Fibroblast of peridontal ligament (primary cell): ENCODE results near the gene SLC6A13.
"Not testable (repeated sequence)": the region's sequence is repeated elsewhere in the genome, so short reads cannot be mapped to it uniquely, and the experiment has no call there.

ENCODE experiments used
- DNase-seq: peaks from one replicate; pipeline ENCODE4 v3.0.0-alpha.2; 2010; ENCODE audit errors: extremely low read depth

SLC6A13 gene

GRCh38 chr12:233615-233968 is 29.0 kb downstream of the SLC6A13 start:
- DNase-seq = no peak

GRCh38 chr12:232731-233614 is 29.7 kb downstream of the SLC6A13 start:
- DNase-seq = no peak

- DNase-seq = no peak
These were observed 31.5 kb downstream of the SLC6A13 start for GRCh38 chr12:230925-231671.

DNA sequence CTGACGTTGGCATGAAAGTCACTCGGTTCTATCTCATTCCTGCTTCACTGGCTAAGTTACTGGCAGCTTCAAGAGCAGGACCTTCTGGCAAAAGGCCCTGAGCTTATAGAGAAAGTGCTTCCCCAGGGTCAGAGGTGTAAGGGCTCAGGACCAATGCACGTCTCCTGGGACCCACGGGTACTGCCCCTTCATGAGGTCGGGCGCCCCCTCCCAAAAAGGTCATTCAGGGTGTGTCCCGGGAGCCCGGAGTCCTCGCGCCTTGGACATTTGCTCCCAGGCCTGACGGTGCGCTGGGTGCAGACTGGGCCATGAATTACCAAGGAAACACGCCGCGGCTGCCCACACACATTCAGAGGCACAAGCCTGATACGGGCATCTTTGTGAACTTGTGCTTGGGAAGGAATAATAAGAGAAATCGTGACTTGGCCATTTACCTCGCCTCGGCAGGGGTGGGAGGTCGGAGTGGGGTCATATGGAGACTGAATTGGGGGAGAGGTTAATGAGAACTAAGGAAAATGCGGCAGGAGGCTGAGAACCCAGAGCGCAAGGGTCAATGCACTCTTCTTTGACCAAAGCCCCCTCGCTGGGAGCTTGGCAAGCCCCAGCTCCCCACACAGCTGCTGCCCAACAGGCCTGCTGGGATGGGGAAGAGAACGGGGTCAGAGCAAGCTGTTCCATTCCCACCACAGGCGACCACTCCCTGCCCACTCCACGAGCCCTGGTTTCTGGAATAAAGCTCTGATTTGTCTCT is 33.0 kb downstream of the SLC6A13 start:
- DNase-seq = no peak

GRCh38 chr12:228846-229200 is 33.8 kb downstream of the SLC6A13 start:
- DNase-seq = no peak

GRCh38 chr12:227923-228845 is 34.5 kb downstream of the SLC6A13 start:
- no peak for DNase-seq

- no peak for DNase-seq
These were observed 35.2 kb downstream of the SLC6A13 start for GRCh38 chr12:227286-227915.

DNA sequence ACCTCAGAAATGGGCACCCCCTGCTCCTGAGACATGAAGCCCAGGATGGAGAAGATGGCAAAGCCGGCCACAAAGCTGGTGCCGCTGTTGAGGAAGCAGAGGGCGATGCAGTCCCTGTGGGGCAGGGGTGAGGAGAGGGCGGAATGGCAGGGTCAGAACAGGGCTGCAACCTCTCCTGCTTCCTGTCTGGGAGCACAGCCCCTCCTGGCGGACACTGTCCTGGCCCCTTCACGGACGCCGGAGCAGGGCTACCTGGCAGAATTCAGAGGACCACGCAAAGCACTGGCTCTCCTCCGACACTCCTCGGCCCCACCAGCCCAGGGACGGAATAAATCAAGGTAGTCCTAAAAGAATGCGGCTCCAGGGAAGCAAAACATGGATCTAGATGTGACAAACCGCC is 36.2 kb downstream of the SLC6A13 start:
- DNase-seq = no peak

- DNase-seq = no peak
These were observed 37.6 kb downstream of the SLC6A13 start for GRCh38 chr12:225012-225411.

DNA sequence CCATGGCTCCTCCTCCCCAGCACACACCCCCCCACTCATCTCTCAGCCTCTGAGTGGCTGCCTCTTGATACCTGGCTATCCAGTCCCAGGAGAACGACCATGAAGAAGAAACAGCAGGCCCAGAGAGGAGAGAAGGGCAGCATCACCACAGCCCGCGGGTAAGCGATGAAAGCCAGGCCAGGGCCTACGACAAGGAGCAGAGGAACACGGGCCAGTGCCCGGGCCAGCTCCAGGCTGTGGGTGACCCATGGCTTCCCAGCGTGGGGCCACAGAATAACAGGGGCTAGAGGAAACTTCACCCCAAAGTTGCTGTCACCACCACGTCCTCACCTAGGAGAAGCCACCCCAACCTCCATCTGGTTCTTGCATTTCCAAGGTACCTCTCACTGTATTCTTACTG is 38.3 kb downstream of the SLC6A13 start:
- no peak for DNase-seq

GRCh38 chr12:223841-224240 is 38.8 kb downstream of the SLC6A13 start:
- DNase-seq = no peak

DNA sequence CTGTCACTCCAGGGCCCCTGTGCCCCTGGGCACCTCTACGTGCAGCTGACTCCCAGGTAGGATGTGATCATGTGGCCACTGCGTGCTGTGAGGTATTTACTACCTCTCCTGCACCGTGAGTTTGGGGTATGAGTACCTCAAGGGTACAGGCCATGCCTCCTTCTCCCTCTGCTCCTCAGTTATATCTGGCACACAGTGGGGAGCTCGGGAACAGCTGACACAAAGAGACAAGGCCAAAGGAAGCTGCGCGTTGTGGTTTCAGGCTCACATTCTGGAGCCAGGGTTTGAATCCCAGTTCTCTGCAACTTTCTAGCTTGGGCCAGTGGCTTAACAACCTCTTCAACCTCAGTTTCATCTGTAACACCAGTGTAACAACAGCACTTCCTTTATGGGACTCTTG is 40.9 kb downstream of the SLC6A13 start:
- no peak for DNase-seq

DNA sequence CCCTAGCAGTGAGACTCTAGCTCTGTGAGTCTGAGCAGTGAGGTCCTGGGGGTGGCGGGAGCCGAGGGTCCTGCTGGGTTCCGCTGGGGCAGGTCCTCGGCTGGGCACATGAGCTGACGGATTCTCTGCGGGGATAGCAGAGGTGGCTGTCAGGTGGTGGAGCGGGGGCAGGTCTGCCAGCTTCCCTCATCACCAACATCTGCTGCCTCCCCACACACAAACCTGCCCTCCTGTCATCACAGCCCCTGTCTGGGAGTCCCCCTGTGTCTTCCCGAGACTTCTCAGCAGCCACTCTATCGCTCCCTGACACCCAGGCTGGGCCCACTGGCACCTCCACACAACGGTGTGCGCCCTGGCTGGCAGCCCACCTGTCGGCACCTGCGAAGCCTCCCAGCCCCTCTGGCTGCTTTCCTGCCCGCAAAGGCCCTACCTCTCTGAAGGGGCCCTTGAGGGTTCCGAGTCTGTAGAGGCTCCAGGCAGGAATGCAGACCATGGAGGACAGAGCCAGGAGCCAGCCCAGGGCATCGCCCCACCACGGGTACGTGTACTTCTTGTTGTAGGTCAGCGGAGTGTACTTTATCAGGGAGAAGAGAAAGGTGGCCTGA is 41.6 kb downstream of the SLC6A13 start:
- no peak for DNase-seq

DNA sequence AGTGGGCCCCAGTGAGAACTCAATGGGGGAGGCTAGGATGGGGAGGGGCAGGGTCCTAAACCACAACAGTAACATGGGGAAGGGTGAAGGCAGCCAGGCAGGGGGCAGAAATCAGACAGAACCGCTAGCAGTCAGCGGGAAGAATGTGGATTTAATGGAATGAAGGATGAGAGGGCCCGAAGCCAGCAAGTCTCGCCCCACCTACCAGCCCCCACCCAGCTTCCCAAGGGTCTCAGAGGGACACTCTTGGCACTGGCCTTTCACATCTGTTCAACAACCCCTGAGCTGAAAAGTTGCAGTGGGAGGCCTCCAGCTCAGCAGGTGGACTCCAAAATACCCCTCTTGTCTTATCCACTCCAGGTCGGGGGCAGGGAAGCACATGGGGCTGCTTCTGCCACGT is 42.1 kb downstream of the SLC6A13 start:
- DNase-seq = no peak

- DNase-seq = no peak
These were observed 42.7 kb downstream of the SLC6A13 start for GRCh38 chr12:219891-220352.

DNA sequence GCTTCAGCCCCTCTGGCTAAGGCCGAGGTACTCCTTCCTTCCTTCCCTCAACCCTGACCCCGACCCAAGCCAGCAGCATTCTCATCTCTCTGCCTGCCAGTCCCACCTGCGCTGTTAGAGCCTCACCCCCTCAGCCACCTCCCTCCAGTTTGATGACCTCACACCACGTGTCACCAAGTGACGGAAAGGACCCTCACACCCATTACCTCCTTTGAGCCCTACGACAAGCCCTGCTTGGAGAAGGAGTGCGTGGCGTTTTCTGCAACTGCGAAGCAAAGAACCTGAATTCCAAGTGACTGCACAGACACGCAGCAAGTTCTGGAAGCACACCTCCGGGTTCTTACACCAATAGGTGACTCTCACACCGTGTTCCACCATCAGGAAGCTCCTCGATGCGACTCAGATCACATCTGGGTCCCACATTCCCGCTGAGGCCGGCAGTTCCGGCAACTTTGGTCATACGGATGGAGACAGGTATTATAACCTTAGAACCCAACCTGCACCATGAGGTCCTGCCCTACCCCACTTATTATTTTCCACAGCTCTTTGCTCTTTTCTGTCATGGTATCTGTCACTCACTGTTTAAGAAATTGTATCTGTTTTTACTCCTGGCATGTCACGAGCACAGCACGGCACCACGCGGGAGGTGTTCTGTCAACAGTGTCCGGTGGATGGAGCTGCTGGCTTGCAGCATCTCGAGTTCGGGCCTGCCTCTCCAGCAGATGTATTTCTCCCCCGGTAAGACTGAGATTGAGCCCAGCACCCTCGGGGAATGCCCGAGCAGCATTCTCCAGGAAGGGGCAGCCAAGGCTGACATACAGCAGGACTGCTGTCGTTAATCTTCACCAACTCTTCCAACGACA is 43.7 kb downstream of the SLC6A13 start:
- no peak for DNase-seq

DNA sequence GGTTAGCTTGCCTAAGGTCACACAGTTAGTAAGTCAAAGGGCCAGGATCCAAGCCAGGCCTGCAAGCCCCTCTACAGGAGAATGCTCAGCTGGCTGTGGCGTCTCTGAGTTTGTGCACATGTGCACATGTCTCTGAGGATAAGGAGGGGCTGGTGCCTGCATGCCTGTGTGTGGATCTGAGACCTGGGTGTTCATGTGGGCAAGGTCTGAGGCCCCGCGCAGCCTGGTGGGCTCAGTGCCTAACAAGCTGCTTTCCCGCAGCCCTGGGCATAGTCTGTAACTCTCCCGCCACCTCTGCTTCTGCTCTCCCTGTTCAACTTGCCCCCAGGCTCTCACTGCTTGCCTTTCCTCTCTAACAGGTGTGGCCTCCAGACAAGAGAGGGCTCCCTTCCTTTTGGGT is 44.4 kb downstream of the SLC6A13 start:
- no peak for DNase-seq

- not testable (repeated sequence) for DNase-seq
These were observed 45.6 kb downstream of the SLC6A13 start for GRCh38 chr12:217029-217428.

DNA sequence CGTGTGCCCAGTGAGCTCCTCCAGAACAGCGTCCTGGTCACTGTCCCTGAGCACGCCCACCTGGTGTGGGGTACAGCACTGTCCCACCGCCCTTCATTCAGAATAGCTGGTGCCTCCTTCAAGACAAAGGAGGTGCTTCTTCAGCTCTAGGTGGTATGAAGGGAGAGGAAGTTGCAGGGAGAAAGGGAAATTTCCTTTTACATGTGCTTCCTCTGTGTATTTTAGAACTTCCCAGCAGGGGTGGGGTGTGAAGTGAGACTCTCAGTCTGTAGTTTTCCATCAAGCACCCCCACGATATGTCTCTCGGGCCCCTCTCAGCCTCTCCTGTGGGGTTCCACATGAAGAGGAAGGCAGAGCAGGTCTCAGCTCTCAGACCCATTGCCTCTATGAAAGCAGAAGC is 47.5 kb downstream of the SLC6A13 start:
- no peak for DNase-seq
